ENCODE measurements around the gene AJAP1.
A peak's percentile ranks its signal among the peaks of the same experiment; 100 is the strongest.

The AJAP1 gene

DNA sequence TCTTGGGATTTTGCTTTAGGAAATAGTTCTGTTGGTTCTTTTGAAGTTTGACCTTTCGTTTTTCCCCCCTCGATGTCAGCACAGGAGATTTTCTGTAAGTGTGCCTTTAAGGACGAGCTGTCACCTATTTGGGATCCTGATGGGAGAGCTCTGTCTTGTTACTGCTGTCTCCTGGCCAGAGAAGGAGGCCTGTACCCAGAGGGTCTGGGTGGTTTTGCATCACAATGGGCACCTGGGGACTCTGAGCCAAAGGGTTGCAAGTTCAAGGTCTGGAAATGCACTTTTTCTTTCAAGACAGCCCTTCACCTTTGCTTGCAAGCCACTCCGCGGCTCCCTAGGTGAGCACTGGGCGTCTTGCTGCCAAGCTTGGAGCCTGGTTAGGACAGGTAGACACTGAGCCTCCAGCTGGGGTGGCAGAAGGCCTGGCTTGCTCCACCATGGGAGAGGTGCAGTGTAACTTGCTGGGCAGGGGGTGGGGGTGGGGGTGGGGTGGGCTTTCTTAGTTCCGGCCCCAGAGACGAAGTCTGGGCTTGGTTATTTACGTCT lies 2.9 kb downstream of the AJAP1 start:
- peak in 3 of 58 donors; percentile 26 to 53 (median 43) for DNase-seq

- peak in 49 of 58 donors; percentile 32 to 78 (median 62) for DNase-seq
Measured at GRCh38 chr1:4657960-4658541, 3.6 kb downstream of the AJAP1 start.

GRCh38 chr1:4658643-4659628 lies 4.5 kb downstream of the AJAP1 start:
- DNase-seq: peak in 2 of 58 donors; percentile 51 to 58

- DNase-seq: no peak
Measured at GRCh38 chr1:4660917-4661594, 6.6 kb downstream of the AJAP1 start.

DNA sequence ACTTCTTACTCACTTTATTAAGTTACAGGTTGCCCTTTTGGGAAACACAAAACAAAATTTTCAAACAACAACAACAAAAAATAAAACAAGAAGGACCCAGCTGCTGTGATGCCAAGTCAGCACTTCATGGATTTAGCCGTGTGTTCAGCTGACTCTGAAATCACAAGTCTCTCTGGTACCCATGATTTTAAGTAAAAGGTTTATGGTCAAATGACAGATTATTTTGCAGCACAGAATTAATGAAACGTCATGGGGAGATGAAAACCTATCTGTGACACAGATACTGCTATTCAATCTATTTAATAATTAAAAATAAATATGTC lies 7.1 kb downstream of the AJAP1 start:
- DNase-seq: no peak

- DNase-seq: no peak
Measured at GRCh38 chr1:4662168-4662567, 7.8 kb downstream of the AJAP1 start.

- no peak for DNase-seq
Measured at GRCh38 chr1:4662723-4663122, 8.3 kb downstream of the AJAP1 start.

GRCh38 chr1:4664095-4664494 lies 9.7 kb downstream of the AJAP1 start:
- DNase-seq: peak in 6 of 58 donors; percentile 14 to 36 (median 19)

- DNase-seq: no peak
Measured at GRCh38 chr1:4664606-4665005, 10.2 kb downstream of the AJAP1 start.

DNA sequence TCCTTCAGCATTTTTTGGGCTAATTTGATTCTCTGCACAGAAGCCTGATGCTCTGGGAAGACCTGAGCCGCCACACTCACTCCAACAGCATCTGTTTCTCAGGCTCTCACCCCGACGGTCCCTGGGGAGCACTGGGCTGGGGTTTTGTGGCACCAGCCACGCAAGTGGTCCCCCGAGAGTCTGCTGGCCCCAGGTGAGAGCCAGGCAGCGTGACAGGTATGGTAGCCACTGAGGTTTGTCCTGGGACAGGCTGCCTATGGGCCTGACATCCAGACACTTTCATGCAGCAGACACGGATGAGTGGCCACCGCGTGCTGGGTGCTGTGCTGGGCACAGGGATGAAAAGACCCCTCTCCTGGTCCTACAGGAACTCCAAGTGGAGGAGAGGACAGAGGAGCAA lies 11.0 kb downstream of the AJAP1 start:
- no peak for DNase-seq

GRCh38 chr1:4666683-4667082 lies 12.3 kb downstream of the AJAP1 start:
- peak in 1 of 58 donors; percentile 25 for DNase-seq

DNA sequence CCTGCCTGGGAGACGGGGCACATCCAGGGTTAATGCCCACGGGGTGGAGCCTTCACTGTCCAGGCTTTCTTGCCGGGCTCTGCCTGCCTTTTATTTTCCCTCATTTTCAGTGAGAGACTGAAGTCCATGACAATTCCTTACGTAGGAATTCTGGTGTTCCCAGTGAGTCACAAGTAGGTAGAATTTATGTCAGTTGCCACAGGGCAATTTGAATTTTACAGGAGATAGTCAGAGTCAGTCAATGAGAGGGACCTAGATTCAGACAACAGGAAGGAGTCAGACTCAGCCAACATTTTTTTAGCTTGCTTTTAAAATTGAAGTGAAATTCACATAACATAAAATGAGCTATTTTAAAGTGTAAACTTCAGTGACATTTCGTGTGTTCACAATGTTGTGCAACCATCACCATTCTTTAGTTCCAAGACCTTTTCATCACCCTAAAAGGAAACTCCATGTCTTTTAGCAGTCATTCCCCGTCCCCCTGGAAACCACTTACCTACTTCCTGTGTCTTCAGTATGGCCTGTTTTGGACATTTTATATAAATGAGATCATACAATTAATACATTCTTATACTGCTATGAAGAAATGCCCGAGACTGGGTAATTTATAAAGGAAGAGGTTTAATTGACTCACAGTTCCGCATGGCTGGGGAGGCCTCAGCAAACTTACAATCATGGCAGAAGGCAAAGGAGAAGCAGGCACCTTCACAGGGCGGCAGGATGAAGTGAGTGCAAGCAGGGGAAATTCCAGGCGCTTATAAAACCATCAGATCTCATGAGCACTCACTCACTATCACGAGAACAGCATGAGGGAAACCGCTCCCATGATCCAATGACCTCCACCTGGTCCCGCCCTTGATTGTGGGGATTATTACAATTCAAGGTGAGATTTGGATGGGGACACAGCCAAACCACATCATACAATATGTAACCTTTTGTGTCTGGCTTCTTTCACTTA lies 14.6 kb downstream of the AJAP1 start:
- DNase-seq: no peak

DNA sequence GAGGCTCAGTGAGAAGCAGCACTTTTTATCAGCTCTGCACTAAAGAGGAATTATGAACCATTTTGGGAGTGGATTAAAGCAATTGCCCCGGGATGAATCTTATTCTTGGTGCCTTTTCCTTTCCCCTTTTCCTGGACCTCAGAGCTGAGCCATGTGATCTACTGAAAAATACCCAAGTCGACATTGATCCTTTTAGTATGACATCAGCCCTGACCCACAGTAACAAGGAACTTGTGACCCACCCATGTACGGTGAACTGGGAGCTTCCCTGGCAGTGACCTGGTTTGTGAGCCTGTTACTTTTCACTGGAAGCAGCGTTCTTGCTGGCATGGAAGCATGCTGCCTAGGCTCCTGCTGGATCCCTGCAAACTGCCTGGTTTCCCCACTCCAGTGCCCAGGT lies 15.9 kb downstream of the AJAP1 start:
- no peak for DNase-seq

DNA sequence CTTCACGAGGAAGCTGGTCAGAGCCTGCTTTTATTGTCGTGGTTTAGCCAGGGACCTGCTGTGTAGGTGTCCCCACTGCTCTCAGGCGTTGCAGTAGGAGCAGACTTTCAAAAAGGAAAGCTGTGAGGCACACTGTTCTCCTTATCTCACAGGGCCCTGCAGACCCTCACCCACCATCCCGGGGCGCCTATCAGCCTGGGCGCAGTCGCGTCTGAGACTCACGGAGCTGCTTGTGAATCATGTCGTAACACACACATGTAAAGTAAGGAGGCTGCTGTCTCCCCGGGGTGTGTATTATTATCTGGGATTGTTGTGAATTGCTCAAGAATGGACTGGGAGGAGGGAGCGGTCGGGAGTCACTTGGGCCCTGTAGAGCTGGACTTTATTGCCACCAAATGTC lies 17.4 kb downstream of the AJAP1 start:
- no peak for DNase-seq

DNA sequence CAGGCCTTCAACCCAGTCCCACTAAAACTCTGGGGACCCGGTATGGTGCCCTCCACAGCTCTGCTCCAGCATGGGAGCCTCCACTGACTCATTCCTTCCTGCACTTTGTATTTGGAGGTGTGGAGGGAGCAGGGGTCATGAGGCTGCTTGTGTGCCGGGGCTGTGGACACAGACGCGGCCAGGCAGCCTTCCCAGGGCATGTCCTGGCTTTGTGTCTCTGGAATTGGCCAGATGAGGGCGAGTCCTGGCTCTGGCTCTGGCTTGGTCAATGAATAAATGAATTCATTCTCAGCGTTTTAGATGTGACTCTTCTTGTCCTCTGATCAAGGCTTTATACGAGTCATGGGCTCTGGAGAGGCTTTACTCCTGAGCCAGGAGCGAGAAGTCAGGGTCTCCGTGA lies 19.1 kb downstream of the AJAP1 start:
- DNase-seq: peak in 13 of 58 donors; percentile 14 to 47 (median 25)

DNA sequence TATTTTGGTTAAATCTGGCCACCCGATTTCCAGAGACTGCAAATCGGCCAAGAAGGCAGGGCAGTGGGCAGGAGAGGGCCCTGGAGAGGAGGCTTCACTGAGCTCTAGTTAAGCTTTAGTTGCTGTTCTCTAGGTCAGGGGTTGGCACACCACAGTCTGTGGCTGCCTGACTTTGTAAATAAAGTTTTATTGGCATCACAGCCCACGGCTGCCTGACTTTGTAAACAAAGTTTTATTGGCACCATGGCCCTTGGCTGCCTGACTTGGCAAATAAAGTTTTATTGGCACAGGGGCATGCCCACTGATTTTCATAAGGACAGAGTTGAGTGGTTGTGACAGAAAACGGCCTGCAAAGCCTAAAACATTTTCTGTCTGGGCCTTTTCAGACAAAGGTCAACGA lies 19.7 kb downstream of the AJAP1 start:
- no peak for DNase-seq

DNA sequence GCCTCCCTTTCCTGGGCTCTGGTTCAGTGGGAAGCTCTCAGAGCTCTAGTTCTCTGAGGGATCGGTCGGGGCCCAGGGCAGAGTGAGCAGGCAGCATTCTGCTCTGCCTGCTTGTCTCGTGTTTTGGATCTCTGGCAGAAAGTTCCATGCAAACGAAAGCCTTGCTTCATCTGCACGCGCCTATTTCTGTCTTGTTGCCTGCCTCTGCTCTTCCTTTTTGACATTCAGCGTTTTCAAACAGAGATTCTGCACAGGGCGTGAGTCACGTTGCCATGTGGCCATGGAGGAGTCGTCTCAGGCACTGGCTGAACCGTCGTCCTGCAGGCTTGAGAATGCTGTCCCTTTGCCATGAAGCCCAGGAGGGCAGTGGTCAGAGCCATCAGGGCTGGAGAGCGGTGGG lies 20.3 kb downstream of the AJAP1 start:
- DNase-seq: peak in 26 of 58 donors; percentile 13 to 81 (median 42)

DNA sequence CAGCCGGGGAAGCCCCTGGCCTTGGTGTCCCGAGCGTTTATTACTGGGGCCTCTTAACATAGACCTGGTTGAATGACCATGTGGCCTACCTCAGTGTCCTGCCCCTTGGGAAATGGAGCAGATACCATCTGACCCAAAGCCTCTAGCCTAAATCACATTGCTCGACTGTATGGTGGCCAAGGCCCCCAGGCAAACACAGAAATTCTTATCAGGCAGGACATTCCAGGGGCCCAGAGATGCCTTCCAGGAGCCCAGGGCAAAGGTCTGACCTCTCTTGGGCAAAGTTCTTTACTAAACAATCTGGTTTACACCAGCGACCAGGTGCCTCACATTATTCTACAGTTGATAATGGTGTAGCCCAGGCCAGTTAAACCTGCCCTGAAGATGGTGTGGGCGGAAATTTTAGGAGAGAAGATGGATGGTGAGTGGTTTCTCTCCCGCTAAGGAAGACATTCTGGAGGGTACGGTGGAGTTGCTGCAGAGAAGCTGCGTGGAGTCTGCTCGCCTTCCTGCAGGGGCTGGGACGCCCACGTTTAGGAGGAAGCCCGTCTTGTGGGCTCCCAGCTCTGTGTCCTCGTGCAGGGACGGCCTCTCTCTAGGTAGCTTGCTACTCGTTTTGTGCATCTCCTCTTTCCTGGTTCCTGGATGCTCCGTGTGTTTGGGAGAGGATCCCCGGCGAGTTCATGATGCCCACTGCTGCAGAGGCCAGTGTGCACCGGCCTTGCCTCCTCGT lies 21.2 kb downstream of the AJAP1 start:
- no peak for DNase-seq

DNA sequence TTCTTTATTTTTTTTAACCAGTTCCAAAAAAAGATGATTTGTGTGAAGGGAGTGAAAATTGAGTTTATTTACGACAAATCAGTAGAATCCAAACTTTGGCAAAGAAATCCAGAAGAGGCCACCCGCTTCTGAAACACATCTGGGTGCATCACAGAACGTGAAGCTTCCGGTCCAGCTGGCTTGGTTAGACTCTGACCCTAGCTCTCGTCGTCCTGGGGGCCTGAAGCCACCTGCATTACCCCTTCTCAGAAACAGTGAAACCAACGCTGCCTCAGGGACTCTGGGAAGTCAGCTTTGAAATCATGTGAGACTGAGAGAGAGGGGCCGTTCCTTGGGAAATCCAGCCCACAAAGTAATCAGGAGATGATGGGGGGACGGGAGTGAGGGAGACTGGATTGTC lies 21.8 kb downstream of the AJAP1 start:
- no peak for DNase-seq

GRCh38 chr1:4677608-4678007 lies 23.2 kb downstream of the AJAP1 start:
- DNase-seq: no peak

All from anterior cingulate cortex (tissue), 58 donors.